ENCODE data around the gene CCK.

The CCK gene, protein sequence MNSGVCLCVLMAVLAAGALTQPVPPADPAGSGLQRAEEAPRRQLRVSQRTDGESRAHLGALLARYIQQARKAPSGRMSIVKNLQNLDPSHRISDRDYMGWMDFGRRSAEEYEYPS

DNA sequence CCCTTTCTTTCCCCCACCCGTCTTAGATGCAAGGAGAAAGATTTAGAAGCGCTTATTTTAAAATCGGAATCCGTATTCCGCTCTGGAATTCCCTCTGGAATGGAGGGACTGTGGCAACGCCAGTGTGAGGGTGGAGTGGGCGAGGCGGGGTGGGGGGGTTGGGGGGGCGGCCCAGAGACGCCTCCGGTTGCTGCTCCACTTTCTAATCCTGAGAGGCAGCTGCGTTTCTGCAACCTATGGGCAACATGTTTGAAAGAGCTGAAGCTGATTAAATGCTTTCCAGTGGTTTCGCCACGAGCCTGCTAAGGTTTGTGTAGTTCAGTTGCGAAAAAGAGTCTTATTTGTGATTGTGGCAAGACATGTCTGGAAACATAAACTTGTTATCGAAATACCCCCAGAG, at the start of gene CCK:
TSS of gene CCK (minus strand) at position 101 of the 400 bp plus-strand sequence. CDS start 2,555 bp downstream, outside the sequence.
- in situ Hi-C loops (cut with MboI; ENCODE audit: low sequenced_read_pairs, unreplicated experiment): no loop called here
- TF ChIP-seq, protein P1, sequence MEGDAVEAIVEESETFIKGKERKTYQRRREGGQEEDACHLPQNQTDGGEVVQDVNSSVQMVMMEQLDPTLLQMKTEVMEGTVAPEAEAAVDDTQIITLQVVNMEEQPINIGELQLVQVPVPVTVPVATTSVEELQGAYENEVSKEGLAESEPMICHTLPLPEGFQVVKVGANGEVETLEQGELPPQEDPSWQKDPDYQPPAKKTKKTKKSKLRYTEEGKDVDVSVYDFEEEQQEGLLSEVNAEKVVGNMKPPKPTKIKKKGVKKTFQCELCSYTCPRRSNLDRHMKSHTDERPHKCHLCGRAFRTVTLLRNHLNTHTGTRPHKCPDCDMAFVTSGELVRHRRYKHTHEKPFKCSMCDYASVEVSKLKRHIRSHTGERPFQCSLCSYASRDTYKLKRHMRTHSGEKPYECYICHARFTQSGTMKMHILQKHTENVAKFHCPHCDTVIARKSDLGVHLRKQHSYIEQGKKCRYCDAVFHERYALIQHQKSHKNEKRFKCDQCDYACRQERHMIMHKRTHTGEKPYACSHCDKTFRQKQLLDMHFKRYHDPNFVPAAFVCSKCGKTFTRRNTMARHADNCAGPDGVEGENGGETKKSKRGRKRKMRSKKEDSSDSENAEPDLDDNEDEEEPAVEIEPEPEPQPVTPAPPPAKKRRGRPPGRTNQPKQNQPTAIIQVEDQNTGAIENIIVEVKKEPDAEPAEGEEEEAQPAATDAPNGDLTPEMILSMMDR (IDR thresholded peaks at IDR 0.05; ENCODE audit: borderline replicate concordance, control extremely low read depth, extremely low read depth, insufficient read depth, missing control alignments): no peak

DNA sequence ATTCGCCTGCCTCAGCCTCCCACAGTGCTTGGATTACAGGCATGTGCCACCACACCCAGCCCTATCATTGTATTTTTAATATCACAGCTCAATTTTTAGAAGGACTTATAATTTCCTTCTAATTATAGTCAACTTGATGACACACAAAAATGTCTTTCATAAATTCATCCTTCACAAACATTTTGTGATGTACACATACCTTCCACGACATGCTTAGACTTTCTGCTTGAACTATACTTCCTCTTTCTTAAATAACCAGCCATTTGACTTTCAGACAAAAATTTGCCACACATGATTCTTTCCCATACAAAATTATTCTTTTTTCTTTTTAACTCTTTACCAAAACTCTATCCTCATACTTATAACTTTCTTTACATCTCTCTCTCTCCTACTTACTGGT, 48.4 kb upstream of the CCK start:
- TF ChIP-seq, protein P1 (IDR thresholded peaks at IDR 0.05; ENCODE audit: borderline replicate concordance, control extremely low read depth, extremely low read depth, insufficient read depth, missing control alignments): no peak
- in situ Hi-C loops (cut with MboI; ENCODE audit: low sequenced_read_pairs, unreplicated experiment): no loop called here
- DNase-seq (ENCODE audit: low spot score): no peak

More for the DNA sequence above, at the start of gene CCK:
- DNase-seq (ENCODE audit: low spot score): no peak

DNA sequence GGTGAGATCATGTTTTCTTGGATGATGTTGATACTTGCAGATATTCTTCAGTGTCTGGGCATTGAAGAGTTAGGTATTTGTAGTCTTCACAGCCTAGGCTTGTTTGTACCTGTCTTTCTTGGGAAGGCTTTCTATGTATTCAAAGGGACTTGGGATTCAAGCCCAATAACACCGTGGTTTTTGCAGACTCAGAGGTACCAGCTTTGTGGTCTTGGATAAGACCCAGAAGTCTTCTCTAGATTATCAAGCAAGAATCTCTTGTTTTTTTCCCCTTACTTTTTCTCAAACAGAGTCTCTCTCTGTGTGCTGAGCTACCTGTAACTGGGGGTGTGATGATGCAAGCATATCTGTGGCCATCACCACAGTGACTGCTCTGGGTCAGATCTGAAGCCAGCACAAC, 42.7 kb upstream of the CCK start:
- DNase-seq (ENCODE audit: low spot score): no peak
- in situ Hi-C loops (cut with MboI; ENCODE audit: low sequenced_read_pairs, unreplicated experiment): no loop called here
- TF ChIP-seq, protein P1 (IDR thresholded peaks at IDR 0.05; ENCODE audit: borderline replicate concordance, control extremely low read depth, extremely low read depth, insufficient read depth, missing control alignments): no peak

DNA sequence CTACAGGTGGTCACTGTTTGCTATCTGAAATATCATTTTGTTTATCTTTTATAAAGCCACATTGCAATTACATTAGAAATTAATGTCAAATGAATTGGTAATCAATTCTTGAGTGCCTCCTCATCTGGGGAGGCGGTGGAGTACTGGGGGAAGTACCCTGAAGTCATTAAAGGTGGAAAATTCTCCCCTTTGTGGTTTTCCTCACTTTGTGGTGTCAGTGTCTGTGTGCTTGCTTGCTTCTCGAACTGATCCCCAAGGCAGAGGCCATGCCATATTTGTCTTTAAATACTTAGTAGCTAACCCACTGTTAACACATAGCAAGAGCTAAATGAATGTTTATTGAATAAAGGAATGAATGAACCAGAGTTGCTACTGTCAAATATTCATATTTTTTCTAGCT, 40.5 kb upstream of the CCK start:
- in situ Hi-C loops (cut with MboI; ENCODE audit: low sequenced_read_pairs, unreplicated experiment): no loop called here
- TF ChIP-seq, protein P1 (IDR thresholded peaks at IDR 0.05; ENCODE audit: borderline replicate concordance, control extremely low read depth, extremely low read depth, insufficient read depth, missing control alignments): no peak
- no peak for DNase-seq (ENCODE audit: low spot score)

DNA sequence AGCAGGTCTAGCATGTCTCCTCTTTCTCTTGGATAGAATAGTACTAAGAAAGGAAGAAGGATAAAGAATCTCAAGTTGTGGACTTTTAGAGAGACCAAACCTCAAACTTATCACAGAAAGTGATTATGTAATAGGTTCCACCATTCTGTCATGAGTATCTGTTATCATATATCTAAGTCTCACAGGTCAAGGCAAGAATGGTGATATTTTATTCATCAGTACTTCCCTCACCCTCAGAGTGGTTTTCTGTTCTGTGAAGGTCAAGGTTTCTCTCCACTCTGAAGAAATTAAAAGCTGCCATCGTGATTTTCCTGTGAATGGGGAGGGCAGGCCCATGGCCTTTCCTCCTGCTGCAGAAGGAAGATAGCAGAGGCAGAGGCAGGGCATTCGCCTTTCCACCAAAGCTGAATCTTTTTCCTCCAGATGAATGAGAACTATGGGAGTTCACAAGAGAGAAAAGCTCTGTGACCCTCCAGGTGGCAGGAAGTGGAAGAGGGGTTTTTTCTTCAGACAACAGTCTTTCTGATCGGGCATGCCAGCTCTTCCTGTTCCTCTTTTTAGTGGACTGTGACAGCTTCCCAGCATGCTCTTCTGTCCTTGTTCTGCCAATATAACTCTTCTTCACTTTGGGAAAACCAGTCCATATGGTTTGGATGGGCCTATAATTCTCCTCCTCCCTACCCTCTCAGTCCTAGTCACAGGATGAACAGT, 37.1 kb upstream of the CCK start:
- in situ Hi-C loops (cut with MboI; ENCODE audit: low sequenced_read_pairs, unreplicated experiment): no loop called here
- no peak for DNase-seq (ENCODE audit: low spot score)
- TF ChIP-seq, protein P1 (IDR thresholded peaks at IDR 0.05; ENCODE audit: borderline replicate concordance, control extremely low read depth, extremely low read depth, insufficient read depth, missing control alignments): no peak

DNA sequence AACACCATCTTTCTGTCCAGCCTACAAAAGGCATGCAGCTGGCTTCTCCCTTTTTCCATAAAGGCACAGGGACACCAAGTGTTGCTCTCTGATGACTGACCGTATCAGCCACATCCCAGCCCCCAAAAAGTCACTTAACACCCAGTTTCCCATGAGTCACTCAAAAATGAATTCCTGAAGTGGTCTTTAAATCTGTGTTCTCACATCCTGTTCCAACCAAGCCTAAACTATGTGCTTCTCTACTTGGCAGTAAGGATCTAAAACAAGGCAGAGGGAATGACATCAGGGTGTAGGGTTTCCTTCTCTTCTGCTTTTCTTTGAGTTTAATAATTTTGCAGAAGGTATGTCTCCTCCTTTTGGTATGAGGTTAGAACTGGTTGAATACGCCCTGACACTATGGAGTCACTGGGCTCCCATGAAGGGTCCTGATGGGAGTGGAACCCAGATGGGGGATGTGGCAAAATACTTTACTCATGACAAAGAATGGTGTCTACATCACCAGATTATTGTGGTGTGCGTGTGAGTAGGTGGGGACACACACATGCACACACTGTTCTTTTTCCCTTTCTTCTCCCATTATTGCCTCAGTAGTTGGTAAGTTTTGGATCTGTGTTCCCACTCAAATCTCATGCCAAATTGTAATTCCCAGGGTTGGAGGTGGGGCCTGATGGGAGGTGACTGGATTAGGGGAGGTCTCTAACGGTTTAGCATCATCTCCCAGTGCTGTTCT, 35.6 kb upstream of the CCK start:
- DNase-seq (ENCODE audit: low spot score): no peak
- in situ Hi-C loops (cut with MboI; ENCODE audit: low sequenced_read_pairs, unreplicated experiment): no loop called here
- TF ChIP-seq, protein P1 (IDR thresholded peaks at IDR 0.05; ENCODE audit: borderline replicate concordance, control extremely low read depth, extremely low read depth, insufficient read depth, missing control alignments): no peak

All from GM13976 (cell line).